Measurements from ENCODE around the gene SLC16A3. TPM values are rescaled to one million over a fixed set of nuclear protein-coding genes. Genes with fewer than 3 reads are reported as not detected.

Gene SLC16A3
- polyA plus RNA-seq, 1 of the 3 experiments (the other 2 are of a cell fraction) = 70.7 TPM

DNA sequence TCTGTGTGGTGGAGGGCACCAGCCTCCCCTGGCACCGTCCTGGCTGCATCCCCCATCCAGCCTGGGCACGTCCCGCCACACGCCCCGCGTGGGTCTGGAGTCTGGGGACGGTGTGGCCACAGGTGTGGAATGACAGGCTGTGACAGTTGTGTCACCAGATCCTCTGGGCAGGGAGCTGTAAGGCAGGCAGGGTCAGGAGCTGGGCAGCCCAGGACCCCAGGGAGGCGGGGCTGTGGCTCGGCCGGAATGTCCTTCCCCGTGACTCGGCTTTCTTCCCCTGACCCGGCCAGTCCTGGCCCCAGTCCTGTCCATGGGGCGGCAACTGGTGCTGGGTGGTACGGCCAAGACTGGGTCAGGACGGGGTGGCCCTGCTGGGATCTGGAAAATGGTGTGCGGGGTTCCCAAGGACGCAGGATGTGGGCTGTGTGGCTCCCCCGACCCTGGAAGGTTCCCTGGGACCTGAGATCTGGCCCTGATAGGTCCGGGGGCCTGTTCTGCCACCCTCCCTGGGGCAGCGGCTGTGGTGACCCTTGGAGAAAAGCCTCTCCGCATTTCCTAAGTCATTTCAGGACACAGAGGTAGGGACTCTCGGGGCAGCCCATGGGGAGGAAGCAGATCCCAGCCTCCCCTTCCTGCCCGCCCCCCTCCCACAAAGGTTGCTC is 3.3 kb upstream of the SLC16A3 start:
- H3K36me3 ChIP-seq (replicated peaks in 1 of 2; ENCODE audit: control insufficient read depth in 1 of 2, insufficient read depth in 2 of 2, low read length in 1 of 2) = no peaks in the 10 kb centered on the region
- no peak overlapping the region for H3K4me3 ChIP-seq (ENCODE audit: low read depth in 2 of 2, low read length in 1 of 2)
- H3K9me3 ChIP-seq = no peaks in the 10 kb centered on the region
- POLR2A ChIA-PET = no interaction called here
- no peaks in the 10 kb centered on the region for H3K27me3 ChIP-seq (ENCODE audit: insufficient read depth)
- CTCF ChIA-PET = interaction anchor here (0.7 to 3.1 kb wide), 5 partner anchors 9 to 304 kb away, joined by 3 to 28 read pairs (median 3); no protein-coding TSS in a partner anchor
- peaks cover 0 to 4% of the 10 kb centered on the region in 2 experiments; a peak in 1 of 4 replicates for H3K4me1 ChIP-seq (ENCODE audit: control insufficient read depth in 1 of 2, insufficient read depth in 2 of 2, low read depth in 1 of 2, low read length in 1 of 2)
- H3K4me2 ChIP-seq = no peak overlapping the region
- H3K27ac ChIP-seq (ENCODE audit: low read depth in 2 of 2, low read length in 1 of 2) = no peak overlapping the region
- no peaks in the 10 kb centered on the region for H4K20me1 ChIP-seq (ENCODE audit: insufficient read depth)
- H2AFZ ChIP-seq (ENCODE audit: low read depth) = no peak overlapping the region
- no peak for DNase-seq
- TF ChIP-seq MXI1 (IDR thresholded peaks at IDR 0.05; ENCODE audit: low read depth, low read length) = no peak
- no peak for TF ChIP-seq CHD2 (IDR thresholded peaks at IDR 0.05; ENCODE audit: low read length, partially characterized antibody)
- TF ChIP-seq SIN3A (IDR thresholded peaks at IDR 0.05; ENCODE audit: borderline replicate concordance, low read depth, low read length) = no peak
- TF ChIP-seq TCF12 (IDR thresholded peaks at IDR 0.05) = no peak
- TF ChIP-seq TAF1 (IDR thresholded peaks at IDR 0.05; ENCODE audit: borderline replicate concordance, low read depth, low read length) = no peak
- no peak overlapping the region for H3K9ac ChIP-seq
- H3F3A ChIP-seq (replicated peaks; ENCODE audit: insufficient read depth) = peaks cover 9% of the 10 kb centered on the region
- no peaks in the 10 kb centered on the region for H3K9me2 ChIP-seq
- H3K79me2 ChIP-seq (ENCODE audit: insufficient read depth) = peaks cover 25% of the 10 kb centered on the region; the same call in 1 of the 2 replicates
- WGBS (ENCODE audit: low lambda C conversion rate) = 90% methylated on average over 11 of the region's 24 CpGs

DNA sequence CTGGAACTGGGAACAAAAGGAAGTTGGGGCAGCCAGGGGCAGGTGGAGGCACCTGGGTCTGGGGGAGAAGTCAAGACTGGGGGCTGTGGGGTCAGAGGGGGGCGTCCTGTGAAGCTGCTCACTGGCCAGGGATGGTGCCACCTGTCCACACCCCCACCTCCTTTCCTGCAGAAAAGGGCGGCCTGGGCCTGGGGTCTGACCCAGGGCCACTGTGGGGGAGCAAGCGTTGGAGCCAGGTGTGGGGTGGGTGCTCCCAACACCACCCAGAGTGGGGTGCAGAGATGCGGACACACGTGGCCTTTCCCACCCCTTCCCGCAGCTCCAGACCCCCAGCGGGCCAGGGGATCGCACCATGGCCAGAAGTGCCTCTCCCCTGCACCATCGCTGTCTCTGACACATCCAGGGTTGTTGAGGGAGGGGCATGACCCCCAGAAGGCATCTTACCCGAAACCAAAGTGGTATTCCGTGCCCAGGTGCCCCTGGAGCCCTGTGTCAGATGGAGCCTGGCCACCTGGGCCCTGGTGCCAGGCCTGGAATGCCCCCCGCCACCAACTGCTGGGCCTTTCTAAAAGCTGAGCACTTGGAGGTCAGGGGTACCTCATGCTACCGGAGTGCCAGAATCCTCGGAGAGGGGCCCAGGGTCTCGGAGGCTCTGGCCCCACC is 2.6 kb upstream of the SLC16A3 start:
- Histone ChIP-seq H3K79me2 (ENCODE audit: insufficient read depth) (peaks cover 33% of the 10 kb centered on the region), H3K9me3 (no peaks in the 10 kb centered on the region), H3K9ac (no peak overlapping the region), H3K4me1 (ENCODE audit: control insufficient read depth in 1 of 2, insufficient read depth in 2 of 2, low read depth in 1 of 2, low read length in 1 of 2) (peaks cover 2 to 4% of the 10 kb centered on the region in 2 experiments; a peak in 2 of 4 replicates), H4K20me1 (ENCODE audit: insufficient read depth) (no peaks in the 10 kb centered on the region), H3K9me2 (no peaks in the 10 kb centered on the region), H3K27ac (ENCODE audit: low read depth in 2 of 2, low read length in 1 of 2) (no peak overlapping the region), H3K36me3 (replicated peaks in 1 of 2; ENCODE audit: control insufficient read depth in 1 of 2, insufficient read depth in 2 of 2, low read length in 1 of 2) (no peaks in the 10 kb centered on the region), H3K4me3 (ENCODE audit: low read depth in 2 of 2, low read length in 1 of 2) (no peak overlapping the region), H2AFZ (ENCODE audit: low read depth) (no peak overlapping the region), H3K4me2 (no peak overlapping the region), H3K27me3 (ENCODE audit: insufficient read depth) (no peaks in the 10 kb centered on the region), H3F3A (replicated peaks; ENCODE audit: insufficient read depth) (peaks cover 9% of the 10 kb centered on the region)
- WGBS (ENCODE audit: low lambda C conversion rate) = 76% methylated on average over 6 of the region's 15 CpGs
- DNase-seq = no peak
- CTCF ChIA-PET = interaction anchor here (0.7 to 3.1 kb wide), 5 partner anchors 8 to 303 kb away, joined by 3 to 28 read pairs (median 3); no protein-coding TSS in a partner anchor
- POLR2A ChIA-PET = no interaction called here
- TF ChIP-seq, protein P1, sequence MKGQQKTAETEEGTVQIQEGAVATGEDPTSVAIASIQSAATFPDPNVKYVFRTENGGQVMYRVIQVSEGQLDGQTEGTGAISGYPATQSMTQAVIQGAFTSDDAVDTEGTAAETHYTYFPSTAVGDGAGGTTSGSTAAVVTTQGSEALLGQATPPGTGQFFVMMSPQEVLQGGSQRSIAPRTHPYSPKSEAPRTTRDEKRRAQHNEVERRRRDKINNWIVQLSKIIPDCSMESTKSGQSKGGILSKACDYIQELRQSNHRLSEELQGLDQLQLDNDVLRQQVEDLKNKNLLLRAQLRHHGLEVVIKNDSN (IDR thresholded peaks at IDR 0.05; ENCODE audit: borderline replicate concordance, low read depth) = no peak
- no peak for TF ChIP-seq EP300 (IDR thresholded peaks at IDR 0.05; ENCODE audit: borderline replicate concordance in 1 of 2, low read depth in 1 of 2, low read length in 1 of 2)
- no peak for TF ChIP-seq POLR2AphosphoS5 (IDR thresholded peaks at IDR 0.05; ENCODE audit: low read depth, low read length)

All from SK-N-SH (cell line).